ENCODE results near the gene CACNA2D4.

Gene CACNA2D4

GRCh38 chr12:1848146-1848545 lies 70.3 kb downstream of the CACNA2D4 start:
- no peak overlapping the region for H3K4me3 ChIP-seq (ENCODE audit: low read depth, low read length)
- TF ChIP-seq, protein P1, sequence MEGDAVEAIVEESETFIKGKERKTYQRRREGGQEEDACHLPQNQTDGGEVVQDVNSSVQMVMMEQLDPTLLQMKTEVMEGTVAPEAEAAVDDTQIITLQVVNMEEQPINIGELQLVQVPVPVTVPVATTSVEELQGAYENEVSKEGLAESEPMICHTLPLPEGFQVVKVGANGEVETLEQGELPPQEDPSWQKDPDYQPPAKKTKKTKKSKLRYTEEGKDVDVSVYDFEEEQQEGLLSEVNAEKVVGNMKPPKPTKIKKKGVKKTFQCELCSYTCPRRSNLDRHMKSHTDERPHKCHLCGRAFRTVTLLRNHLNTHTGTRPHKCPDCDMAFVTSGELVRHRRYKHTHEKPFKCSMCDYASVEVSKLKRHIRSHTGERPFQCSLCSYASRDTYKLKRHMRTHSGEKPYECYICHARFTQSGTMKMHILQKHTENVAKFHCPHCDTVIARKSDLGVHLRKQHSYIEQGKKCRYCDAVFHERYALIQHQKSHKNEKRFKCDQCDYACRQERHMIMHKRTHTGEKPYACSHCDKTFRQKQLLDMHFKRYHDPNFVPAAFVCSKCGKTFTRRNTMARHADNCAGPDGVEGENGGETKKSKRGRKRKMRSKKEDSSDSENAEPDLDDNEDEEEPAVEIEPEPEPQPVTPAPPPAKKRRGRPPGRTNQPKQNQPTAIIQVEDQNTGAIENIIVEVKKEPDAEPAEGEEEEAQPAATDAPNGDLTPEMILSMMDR (IDR thresholded peaks at IDR 0.05; ENCODE audit: low read depth, low read length): no peak

DNA sequence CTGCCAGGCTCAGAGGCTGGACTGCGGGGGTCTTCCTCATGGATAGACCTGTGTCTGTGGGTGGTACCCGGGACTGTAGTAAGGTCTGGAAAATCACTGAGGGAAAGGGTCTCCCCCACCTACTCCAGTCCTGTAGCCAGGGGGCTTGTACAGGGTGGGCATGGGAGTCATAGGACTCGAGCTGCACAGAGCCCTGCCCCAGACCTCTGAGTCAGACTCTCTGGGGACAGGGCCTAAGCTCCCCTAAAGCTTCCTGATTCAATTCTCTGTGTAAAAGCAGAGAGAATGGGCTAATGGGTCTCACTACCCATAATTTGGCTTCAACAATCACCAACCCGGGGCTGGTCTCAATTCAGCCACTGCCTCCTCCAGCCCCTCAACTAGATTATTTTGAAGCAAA lies 71.0 kb downstream of the CACNA2D4 start:
- TF ChIP-seq, protein P1 (IDR thresholded peaks at IDR 0.05; ENCODE audit: low read depth, low read length): no peak
- no peak overlapping the region for H3K4me3 ChIP-seq (ENCODE audit: low read depth, low read length)

DNA sequence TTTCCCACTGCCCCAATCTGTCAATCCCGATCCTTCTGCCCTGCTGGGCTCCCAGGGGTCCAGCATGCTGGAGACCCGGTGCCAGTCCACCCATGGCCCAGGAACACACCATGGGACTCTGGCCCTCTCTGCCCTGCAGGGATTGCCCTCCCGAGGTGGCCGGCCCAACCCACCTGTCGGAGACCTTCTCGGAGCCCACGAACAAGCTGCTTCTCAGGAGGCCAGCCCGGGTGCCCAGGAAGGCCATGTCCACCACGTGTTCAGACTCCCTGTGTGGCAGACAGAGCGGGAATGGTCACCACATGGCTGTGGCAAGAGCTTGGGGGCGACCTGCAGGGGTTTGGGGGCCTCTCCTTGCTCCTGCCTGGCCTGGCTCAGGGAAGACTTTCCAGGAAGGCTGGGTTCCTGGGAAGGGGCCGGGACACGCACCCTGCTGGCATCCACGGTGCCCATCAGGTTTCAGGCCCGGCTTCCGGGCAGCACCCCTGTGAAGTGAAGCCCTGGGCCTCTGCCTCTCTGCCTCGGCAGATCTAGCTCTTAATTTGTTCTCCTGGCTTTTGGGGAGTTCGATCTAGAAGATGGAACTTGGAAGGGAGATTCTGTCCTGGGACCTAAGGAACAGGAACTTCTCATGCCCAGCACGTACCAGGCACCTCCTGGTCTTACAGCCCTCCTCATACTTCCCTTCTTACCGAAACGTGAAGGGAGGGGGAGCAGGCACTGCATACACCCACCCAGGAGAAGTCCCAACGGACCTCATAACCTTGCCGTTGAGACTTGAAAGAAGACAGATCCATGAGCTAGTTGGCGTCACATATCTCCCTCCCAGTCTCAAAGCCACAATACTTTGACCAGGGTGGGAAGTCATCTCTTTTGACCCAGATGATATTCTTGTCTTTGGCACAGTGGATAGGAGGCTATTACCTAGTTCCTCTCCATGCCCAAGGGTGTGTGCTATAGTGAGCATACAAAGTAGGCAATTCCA lies 71.7 kb downstream of the CACNA2D4 start:
- TF ChIP-seq, protein P1 (IDR thresholded peaks at IDR 0.05; ENCODE audit: low read depth, low read length): no peak
- no peak overlapping the region for H3K4me3 ChIP-seq (ENCODE audit: low read depth, low read length)

DNA sequence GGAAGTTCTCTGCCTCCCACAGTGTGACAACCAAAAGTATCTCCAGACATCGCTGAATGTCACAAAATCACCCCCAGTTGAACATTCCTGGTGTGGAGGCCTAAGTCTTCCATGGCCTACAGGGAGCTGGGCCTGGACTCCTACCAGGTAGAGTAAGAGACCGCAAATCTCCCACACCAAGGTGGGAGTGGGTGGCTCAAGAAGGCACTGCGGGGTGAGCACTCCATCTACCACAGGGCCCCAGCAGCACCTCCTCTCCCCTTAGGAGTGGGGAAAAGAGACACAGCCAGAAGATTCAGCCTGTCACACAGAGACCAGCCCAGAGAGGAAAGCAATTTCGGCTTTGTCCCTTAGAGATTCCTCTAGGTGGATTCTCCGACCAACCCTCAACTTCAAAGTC lies 72.6 kb downstream of the CACNA2D4 start:
- TF ChIP-seq, protein P1 (IDR thresholded peaks at IDR 0.05; ENCODE audit: low read depth, low read length): no peak
- no peak overlapping the region for H3K4me3 ChIP-seq (ENCODE audit: low read depth, low read length)

GRCh38 chr12:1845427-1845826 lies 73.0 kb downstream of the CACNA2D4 start:
- TF ChIP-seq, protein P1 (IDR thresholded peaks at IDR 0.05; ENCODE audit: low read depth, low read length): no peak

DNA sequence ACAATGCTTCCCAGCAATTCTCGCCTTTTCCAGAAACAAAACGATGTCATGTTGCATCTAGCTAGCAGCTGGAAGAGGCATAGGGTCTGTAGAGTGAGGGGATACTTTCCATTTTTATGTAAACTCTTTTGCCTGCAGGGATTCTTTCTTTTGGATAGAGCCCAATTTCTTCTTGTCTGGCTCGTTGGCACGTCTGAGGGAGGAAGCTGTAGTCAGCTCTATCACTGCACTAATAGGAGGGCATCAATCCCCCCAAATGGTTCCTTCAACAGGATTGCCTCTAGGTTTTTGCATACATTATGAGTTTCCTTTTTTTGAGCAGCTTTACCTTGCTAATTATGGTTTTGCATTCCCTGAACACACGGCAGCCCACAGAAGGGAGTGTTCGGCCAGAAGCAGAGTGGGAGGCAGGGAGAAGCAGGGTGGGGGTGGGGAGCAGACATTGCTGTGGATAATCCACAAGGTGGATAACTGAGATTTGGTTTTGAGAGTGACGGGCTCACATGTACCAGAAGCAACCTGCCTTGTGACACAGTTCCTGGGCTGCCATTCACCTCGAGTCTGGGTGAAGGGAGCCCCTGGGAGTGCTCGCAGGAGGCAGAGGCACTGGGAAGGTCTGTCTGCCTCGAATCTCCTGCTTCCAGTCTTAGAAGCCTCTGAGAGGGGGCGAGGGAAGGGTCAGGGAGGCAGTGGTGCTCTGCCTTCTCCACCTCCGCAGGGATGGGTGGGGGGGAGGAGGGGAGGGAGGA lies 73.6 kb downstream of the CACNA2D4 start:
- H3K4me3 ChIP-seq (ENCODE audit: low read depth, low read length): no peak overlapping the region
- TF ChIP-seq, protein P1 (IDR thresholded peaks at IDR 0.05; ENCODE audit: low read depth, low read length): no peak

More at GRCh38 chr12:1845427-1845826, 73.0 kb downstream of the CACNA2D4 start:
- H3K4me3 ChIP-seq (ENCODE audit: low read depth, low read length): no peak overlapping the region
